GM13977 (cell line): ENCODE results near the gene ZAP70.

Experiments used
- DNase-seq: peaks from one replicate; pipeline ENCODE4 v3.0.0; 2012; ENCODE audit warnings: low spot score
- in situ Hi-C: fragments of 300-500 bp; cut with MboI; formaldehyde crosslinking; loops from one replicate; pipeline ENCODE4 v1.12.0; 2022; ENCODE audit warnings: low sequenced_read_pairs, low pct_unique_long_range_greater_than_20kb, mixed read lengths, inconsistent platforms; ENCODE audit not compliant: unreplicated experiment
- TF ChIP-seq, protein P1 (sequence below): IDR thresholded peaks from 2 replicates; pipeline ENCODE4 v1.5.1; 2012; ENCODE audit warnings: mild to moderate bottlenecking, control low read depth; ENCODE audit not compliant: insufficient read depth; ENCODE audit errors: extremely low read depth, missing control alignments

ZAP70 gene

DNA sequence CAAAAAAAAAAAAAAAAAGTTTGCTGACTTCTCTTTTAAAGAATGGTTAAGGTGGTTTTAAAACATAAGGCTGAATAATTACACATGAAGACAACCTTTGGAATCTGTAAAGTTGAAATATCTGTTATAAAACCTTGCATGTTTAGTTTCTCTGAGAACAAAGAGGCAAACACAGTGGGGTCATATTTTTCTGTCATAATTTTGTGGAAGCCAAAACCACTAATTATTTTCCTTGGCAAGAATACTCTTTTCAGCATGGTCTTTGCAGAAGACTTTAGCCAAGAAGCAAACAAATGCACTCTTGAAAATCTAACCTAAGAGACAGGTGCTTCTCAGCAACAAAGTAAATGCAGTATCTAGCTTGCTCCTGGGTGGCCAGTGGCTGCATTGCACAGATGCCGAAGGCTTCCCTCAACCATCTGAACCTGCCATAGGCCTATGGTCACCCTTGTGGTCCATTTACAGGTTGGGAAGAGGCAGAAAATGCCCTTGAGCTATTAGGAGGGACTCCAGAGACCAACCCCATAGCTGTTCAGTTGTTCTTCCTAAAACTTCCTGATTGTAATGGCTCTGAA is 44.8 kb downstream of the ZAP70 start:
- no peak for DNase-seq
- TF ChIP-seq, protein P1, sequence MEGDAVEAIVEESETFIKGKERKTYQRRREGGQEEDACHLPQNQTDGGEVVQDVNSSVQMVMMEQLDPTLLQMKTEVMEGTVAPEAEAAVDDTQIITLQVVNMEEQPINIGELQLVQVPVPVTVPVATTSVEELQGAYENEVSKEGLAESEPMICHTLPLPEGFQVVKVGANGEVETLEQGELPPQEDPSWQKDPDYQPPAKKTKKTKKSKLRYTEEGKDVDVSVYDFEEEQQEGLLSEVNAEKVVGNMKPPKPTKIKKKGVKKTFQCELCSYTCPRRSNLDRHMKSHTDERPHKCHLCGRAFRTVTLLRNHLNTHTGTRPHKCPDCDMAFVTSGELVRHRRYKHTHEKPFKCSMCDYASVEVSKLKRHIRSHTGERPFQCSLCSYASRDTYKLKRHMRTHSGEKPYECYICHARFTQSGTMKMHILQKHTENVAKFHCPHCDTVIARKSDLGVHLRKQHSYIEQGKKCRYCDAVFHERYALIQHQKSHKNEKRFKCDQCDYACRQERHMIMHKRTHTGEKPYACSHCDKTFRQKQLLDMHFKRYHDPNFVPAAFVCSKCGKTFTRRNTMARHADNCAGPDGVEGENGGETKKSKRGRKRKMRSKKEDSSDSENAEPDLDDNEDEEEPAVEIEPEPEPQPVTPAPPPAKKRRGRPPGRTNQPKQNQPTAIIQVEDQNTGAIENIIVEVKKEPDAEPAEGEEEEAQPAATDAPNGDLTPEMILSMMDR: no peak
- in situ Hi-C loops: no loop called here

DNA sequence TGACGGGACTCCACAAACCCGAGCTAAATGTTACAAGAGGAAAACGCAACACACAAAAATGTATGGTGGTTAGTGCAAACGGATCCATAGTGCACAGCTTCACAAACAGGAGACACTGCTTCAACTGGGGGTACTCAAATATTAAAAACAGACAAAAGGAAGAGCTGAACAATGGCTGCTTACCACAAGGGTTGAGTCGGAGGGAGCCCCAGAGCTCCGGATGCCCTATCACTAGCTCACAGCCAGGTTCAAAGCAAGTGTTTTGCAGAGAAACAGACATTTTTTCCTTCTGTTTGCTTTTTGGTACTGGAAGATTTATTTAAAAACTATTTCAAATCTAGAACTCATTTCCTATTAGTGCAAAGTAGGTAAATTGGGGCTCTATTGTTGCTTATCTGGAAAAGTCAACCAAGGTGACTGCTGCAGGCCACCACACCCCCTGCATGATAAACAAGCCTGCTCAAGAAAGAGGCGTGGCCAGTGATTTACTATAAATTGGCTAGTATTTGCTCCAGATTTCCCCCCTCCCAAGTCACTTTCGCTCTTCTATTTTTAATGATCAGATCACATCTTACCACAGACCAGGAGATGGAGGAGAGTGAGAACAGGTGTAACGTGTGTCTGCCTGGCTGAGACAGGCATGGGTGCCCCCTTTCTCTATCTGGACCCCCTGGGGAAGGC is 46.5 kb downstream of the ZAP70 start:
- no peak for DNase-seq
- TF ChIP-seq, protein P1: no peak
- in situ Hi-C loops: no loop called here

DNA sequence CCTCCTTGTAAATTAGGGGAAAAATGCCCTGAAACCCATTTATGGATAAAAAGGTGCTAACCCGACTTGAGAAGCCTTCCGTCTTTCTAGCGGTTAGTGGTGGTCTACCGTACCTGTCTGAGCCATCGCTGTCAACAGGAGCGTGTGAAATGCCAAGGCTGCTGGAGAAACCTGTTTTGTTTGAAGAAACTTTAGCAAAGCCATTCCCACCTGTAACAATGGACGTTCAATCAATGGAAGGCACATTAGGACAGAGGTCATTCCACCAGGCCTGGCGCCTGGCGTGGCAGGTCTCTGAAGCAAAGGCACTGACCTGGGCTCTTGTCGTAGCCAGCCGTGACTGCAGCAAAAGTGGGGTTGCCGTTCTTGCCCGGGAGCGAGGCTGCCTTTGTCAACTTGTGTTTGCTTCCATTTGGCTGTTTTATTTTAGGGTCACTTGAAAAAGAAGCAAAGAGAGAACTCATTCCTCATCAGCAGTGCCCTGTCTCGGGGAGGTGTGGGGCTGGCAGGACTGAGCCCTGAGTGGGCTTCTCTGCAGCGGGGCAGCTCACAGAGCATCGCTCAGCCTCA is 47.2 kb downstream of the ZAP70 start:
- DNase-seq: no peak
- TF ChIP-seq, protein P1: no peak
- in situ Hi-C loops: no loop called here

DNA sequence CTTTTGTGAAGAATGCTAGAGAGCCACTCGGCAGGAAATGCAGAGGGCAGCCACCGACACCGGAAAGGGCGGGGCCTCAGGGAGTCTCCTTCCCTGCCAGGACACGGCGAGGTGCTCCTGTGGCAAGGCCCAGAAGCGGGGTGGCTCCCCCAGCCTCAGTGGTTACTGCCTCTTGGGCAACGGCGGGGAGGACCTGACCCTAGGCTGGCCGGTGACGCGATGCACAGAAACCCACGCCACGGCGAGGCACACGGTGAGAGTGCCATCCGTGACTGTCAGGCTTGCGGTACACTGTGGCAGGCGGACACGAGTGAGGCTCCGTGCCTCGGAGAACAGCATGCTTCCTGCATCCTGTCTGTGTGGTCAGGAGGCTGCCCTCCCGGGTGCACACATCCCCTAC is 47.8 kb downstream of the ZAP70 start:
- in situ Hi-C loops: no loop called here
- DNase-seq: no peak

DNA sequence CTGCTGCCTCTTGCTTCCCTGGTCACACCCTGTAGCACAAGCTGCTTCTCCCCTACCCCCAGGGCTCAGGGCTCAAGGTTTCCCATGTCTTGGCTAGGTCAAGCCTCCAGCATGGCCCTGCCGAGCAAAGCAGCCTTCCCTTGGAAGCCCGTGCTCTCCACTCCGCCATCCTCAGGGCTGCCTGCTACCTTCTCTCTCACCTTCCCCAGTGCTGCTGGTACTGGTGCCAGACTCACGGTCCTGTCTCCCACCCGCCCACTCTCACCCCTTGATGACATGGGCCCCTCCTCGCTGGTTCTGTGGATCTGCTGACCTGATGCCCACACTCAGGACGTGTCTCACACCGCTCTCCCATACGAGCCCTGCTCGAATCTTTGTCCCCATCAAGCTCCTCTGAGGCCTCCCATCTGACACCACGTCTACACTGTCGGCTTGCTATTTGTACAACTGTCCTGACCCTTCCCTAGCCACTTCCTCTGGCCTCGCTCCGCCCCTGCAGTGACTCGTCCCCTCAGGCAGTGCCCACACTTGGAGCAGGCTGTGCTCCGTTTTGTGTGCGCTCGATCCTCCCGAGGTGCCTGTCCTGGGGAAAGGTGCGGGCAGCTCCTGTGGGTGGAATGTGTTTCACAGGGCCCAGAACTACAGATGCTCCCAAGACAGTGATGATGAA is 49.9 kb downstream of the ZAP70 start:
- no peak for DNase-seq
- TF ChIP-seq, protein P1: no peak

More for the DNA sequence above, 47.8 kb downstream of the ZAP70 start:
- TF ChIP-seq, protein P1: no peak

DNA sequence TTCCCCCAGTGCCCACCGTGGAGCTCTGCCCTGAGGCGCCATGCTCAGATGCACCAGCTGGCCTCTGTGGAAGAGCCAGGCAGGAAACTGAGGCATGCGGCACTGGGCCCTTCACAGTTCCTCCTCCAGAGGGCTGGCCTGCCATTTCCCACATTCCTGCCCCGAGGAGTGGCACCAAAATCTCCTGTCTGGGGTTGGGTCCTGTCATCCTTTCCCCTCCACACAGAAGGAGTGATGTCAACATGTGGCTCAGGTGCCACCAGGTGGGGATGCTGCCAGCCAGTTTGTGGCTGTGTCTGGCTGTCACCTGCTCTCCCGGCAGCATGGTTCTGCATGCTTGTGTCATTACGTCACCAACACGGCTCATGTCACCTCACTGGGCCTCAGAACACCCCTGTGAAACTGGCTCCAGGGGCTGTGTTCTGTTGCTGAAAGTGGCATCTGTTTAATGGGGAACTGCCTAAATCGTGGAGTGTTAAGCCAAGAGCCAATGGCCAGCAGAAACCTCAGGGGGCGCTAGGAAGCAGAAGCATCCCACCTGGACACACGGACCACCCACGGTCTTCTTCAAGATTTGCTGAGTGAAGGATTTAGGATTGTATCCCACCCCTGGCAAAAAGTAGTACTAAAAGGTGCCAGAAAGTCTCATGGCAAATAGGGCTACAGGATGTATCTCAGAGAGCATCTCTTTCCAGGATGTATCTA is 51.3 kb downstream of the ZAP70 start:
- in situ Hi-C loops: no loop called here
- no peak for DNase-seq
- TF ChIP-seq, protein P1: no peak

More for the DNA sequence above, 49.9 kb downstream of the ZAP70 start:
- in situ Hi-C loops: no loop called here
